ENCODE data around the gene TMEM145. TPM values are rescaled to one million over a fixed set of nuclear protein-coding genes. Genes with fewer than 3 reads are reported as not detected.

The TMEM145 gene
- total RNA-seq, 1 donor from 2014 or later = 0.36 TPM

DNA sequence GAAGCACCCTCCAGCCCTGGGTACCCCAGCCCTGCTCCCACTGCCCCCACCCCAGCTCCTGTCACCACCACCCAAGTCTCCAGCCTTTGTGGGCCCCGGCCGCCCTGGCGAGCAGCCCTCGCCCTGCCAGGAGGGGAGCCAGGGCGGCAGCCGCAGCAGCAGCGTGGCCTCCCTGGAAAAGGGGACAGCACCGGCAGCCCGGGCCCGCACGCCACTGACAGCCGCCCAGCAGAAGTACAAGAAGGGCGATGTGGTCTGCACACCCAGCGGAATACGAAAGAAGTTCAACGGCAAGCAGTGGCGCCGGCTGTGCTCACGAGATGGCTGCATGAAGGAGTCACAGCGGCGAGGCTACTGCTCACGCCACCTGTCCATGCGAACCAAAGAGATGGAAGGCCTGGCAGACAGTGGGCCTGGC, 40.1 kb upstream of the TMEM145 start:
- Histone ChIP-seq H3K4me3 (no peak overlapping the region), H3K36me3 (peaks cover 32% of the 10 kb centered on the region), H3K4me1 (peaks cover 68% of the 10 kb centered on the region), H3K27ac (replicated peaks) (no peak overlapping the region), H3K9me3 (replicated peaks) (no peaks in the 10 kb centered on the region), H3K27me3 (ENCODE audit: low read depth) (no peaks in the 10 kb centered on the region)
- TF ChIP-seq, protein P1, sequence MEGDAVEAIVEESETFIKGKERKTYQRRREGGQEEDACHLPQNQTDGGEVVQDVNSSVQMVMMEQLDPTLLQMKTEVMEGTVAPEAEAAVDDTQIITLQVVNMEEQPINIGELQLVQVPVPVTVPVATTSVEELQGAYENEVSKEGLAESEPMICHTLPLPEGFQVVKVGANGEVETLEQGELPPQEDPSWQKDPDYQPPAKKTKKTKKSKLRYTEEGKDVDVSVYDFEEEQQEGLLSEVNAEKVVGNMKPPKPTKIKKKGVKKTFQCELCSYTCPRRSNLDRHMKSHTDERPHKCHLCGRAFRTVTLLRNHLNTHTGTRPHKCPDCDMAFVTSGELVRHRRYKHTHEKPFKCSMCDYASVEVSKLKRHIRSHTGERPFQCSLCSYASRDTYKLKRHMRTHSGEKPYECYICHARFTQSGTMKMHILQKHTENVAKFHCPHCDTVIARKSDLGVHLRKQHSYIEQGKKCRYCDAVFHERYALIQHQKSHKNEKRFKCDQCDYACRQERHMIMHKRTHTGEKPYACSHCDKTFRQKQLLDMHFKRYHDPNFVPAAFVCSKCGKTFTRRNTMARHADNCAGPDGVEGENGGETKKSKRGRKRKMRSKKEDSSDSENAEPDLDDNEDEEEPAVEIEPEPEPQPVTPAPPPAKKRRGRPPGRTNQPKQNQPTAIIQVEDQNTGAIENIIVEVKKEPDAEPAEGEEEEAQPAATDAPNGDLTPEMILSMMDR (IDR thresholded peaks at IDR 0.05; ENCODE audit: borderline replicate concordance) = no peak
- DNase-seq = no peak
- intact Hi-C loops (cut with micrococcal nuclease) = no loop called here

DNA sequence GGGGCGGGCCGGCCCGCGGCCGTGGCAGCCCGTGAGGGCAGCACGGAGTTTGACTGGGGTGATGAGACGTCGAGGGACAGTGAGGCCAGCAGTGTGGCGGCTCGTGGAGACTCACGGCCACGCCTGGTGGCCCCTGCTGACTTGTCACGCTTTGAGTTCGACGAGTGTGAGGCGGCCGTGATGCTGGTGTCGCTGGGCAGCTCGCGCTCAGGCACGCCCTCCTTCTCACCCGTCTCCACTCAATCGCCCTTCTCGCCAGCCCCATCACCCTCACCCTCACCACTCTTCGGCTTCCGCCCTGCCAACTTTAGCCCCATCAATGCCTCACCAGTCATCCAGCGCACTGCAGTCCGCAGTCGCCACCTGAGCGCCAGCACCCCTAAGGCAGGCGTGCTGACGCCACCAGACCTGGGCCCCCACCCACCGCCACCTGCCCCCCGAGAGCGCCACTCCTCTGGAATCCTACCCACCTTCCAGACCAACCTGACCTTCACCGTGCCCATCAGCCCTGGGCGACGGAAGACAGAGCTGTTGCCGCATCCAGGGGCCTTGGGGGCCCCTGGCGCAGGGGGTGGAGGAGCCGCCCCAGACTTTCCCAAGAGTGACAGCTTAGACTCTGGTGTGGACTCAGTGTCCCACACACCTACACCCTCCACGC, 39.6 kb upstream of the TMEM145 start:
- Histone ChIP-seq H3K4me1 (peaks cover 73% of the 10 kb centered on the region), H3K4me3 (no peak overlapping the region), H3K36me3 (peaks cover 32% of the 10 kb centered on the region), H3K9me3 (replicated peaks) (no peaks in the 10 kb centered on the region), H3K27ac (replicated peaks) (no peak overlapping the region), H3K27me3 (ENCODE audit: low read depth) (no peaks in the 10 kb centered on the region)
- intact Hi-C loops (cut with micrococcal nuclease) = no loop called here
- TF ChIP-seq, protein P1 (IDR thresholded peaks at IDR 0.05; ENCODE audit: borderline replicate concordance) = no peak
- DNase-seq = no peak

DNA sequence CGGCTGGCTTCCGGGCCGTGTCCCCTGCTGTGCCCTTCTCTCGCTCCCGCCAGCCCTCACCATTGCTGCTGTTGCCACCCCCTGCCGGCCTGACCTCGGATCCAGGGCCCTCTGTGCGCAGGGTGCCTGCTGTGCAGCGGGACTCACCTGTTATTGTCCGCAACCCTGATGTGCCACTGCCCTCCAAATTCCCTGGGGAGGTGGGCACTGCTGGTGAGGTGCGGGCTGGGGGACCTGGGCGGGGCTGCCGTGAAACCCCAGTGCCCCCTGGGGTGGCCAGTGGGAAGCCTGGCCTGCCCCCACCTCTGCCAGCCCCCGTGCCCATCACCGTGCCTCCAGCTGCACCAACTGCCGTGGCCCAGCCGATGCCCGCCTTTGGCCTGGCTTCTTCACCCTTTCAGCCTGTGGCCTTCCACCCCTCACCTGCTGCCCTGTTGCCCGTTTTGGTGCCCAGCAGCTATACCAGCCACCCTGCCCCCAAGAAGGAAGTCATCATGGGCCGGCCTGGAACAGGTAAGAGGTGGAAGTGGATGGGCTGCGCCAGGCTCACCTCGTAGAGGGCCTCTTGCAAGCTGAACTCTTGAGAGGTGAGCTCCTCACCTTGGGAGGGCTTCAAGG, 38.9 kb upstream of the TMEM145 start:
- no peaks in the 10 kb centered on the region for H3K27me3 ChIP-seq (ENCODE audit: low read depth)

DNA sequence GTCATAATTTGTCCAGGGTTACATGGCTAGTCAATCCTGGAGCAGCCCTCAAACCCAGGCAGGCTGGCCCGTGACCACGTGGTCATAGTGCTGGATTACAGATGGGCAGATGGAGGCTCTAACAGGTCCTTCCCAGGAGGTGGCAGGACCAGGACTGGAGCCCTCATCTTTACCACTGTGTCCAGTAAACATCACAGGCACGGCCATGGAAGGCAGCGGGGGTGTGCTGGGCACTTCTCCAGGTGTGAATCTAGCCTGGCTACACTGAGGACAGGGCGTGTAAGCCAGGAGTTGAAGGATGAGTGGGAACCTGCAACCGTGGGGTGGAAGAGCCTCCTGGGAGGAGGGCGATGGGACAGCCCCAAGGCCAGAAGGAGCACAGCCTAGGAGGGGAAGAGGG, 38.0 kb upstream of the TMEM145 start:
- Histone ChIP-seq H3K4me3 (no peak overlapping the region), H3K36me3 (peaks cover 32% of the 10 kb centered on the region), H3K9me3 (replicated peaks) (no peaks in the 10 kb centered on the region), H3K27me3 (ENCODE audit: low read depth) (no peaks in the 10 kb centered on the region), H3K4me1 (peaks cover 80% of the 10 kb centered on the region), H3K27ac (replicated peaks) (peak overlapping the region; percentile 98)
- TF ChIP-seq, protein P1 (IDR thresholded peaks at IDR 0.05; ENCODE audit: borderline replicate concordance) = no peak
- intact Hi-C loops (cut with micrococcal nuclease) = no loop called here
- DNase-seq = no peak

More for the DNA sequence above, 38.9 kb upstream of the TMEM145 start:
- TF ChIP-seq, protein P1 (IDR thresholded peaks at IDR 0.05; ENCODE audit: borderline replicate concordance) = no peak
- H3K4me1 ChIP-seq = peaks cover 79% of the 10 kb centered on the region
- no peak for DNase-seq
- intact Hi-C loops (cut with micrococcal nuclease) = no loop called here
- H3K9me3 ChIP-seq (replicated peaks) = no peaks in the 10 kb centered on the region
- H3K27ac ChIP-seq (replicated peaks) = no peak overlapping the region
- H3K36me3 ChIP-seq = peaks cover 32% of the 10 kb centered on the region
- H3K4me3 ChIP-seq = no peak overlapping the region

DNA sequence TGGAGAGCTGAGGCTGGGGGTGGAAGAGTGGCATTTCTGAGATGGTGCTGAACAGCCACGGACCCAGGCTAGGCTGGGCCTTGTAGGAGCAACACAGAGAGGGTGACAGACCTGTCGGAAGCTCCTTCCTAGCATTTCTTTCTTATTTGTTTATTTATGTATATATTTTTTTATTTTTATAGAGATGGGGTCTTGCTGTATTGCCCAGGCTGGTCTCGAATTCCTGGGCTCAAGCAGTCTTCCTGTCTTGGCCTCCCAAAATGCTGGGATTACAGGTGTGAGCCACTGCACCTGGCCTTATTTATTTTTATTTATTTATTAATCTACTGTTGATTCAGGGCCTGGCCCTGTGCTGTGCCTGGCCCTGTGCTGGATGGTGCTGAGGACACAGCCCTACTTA, 37.6 kb upstream of the TMEM145 start:
- peak overlapping the region; percentile 98 for H3K27ac ChIP-seq (replicated peaks)
- no peak overlapping the region for H3K4me3 ChIP-seq
- DNase-seq = no peak
- peaks cover 32% of the 10 kb centered on the region for H3K36me3 ChIP-seq
- no peaks in the 10 kb centered on the region for H3K9me3 ChIP-seq (replicated peaks)
- H3K27me3 ChIP-seq (ENCODE audit: low read depth) = no peaks in the 10 kb centered on the region
- intact Hi-C loops (cut with micrococcal nuclease) = no loop called here
- TF ChIP-seq, protein P1 (IDR thresholded peaks at IDR 0.05; ENCODE audit: borderline replicate concordance) = no peak
- peaks cover 80% of the 10 kb centered on the region for H3K4me1 ChIP-seq

Measured in left ventricle myocardium inferior (tissue), 1 donor.